DND-41 (cell line): Measurements from ENCODE around the gene DOK4.

ENCODE experiments used
- ATAC-seq: fragments of 200-7000 bp; cut with Tn5 transposase; 3 replicates; pipeline ENCODE4 v1.9.1; 2021; ENCODE audit warnings: low read depth; ENCODE audit not compliant: insufficient read depth
- DNase-seq: peaks from one replicate; pipeline ENCODE4 v3.0.0-alpha.2; 2020
- H2AFZ ChIP-seq: 2 replicates; pipeline ENCODE4 v1.6.0; 2012; ENCODE audit warnings: low read depth, low read length
- H3K27ac ChIP-seq: 2 replicates; pipeline ENCODE4 v1.5.1; 2012; ENCODE audit warnings: low read length, inconsistent platforms
- H3K27me3 ChIP-seq: fragments of 200-600 bp; sonication (generic); 2 replicates; pipeline ENCODE4 v1.6.0; 2012; ENCODE audit warnings: low read length, mild to moderate bottlenecking, inconsistent platforms; ENCODE audit not compliant: insufficient read depth, poor library complexity
- H3K36me3 ChIP-seq: 2 replicates; pipeline ENCODE4 v1.5.1; 2012; ENCODE audit warnings: low read length, inconsistent platforms; ENCODE audit not compliant: insufficient read depth
- H3K4me1 ChIP-seq: 2 replicates; pipeline ENCODE4 v1.5.1; 2012; ENCODE audit warnings: mild to moderate bottlenecking, low read length; ENCODE audit not compliant: insufficient read depth
- H3K4me2 ChIP-seq: 2 replicates; pipeline ENCODE4 v1.6.0; 2012; ENCODE audit warnings: mild to moderate bottlenecking, moderate library complexity, low read length, inconsistent platforms; ENCODE audit not compliant: insufficient read depth
- H3K4me3 ChIP-seq, 2 experiments: fragments of 200-600 bp in 1 of 2; shearing (Covaris generic) in 1 of 2; 2 replicates each; pipeline ENCODE4 v1.5.1; 2012 to 2016; ENCODE audit warnings: inconsistent platforms in 2 of 2, low read length in 2 of 2, mild to moderate bottlenecking in 2 of 2, low read depth in 1 of 2, moderate library complexity in 1 of 2
- H3K79me2 ChIP-seq: 2 replicates; pipeline ENCODE4 v1.6.0; 2012; ENCODE audit warnings: low read length, inconsistent platforms; ENCODE audit not compliant: insufficient read depth
- H3K9ac ChIP-seq: 2 replicates; pipeline ENCODE4 v1.6.0; 2012; ENCODE audit warnings: low read depth, mild to moderate bottlenecking, inconsistent platforms, low read length, moderate library complexity
- H3K9me3 ChIP-seq: 2 replicates; pipeline ENCODE4 v1.5.1; 2012; ENCODE audit warnings: low read length, moderate library complexity, mild to moderate bottlenecking, inconsistent platforms; ENCODE audit not compliant: insufficient read depth, severe bottlenecking
- H4K20me1 ChIP-seq: 2 replicates; pipeline ENCODE4 v1.6.0; 2012; ENCODE audit warnings: low read length; ENCODE audit not compliant: insufficient read depth
- EZH2 ChIP-seq: IDR thresholded peaks from 3 replicates; pipeline ENCODE4 v1.6.1; 2012; ENCODE audit warnings: borderline replicate concordance, low read depth, mild to moderate bottlenecking, moderate library complexity, low read length, inconsistent platforms; ENCODE audit not compliant: severe bottlenecking
- TF ChIP-seq, protein P1 (sequence below): IDR thresholded peaks from 2 replicates; pipeline ENCODE4 v1.5.1; 2012; ENCODE audit warnings: borderline replicate concordance, low read length, moderate library complexity, mild to moderate bottlenecking; ENCODE audit not compliant: poor library complexity, severe bottlenecking; ENCODE audit errors: extremely low read depth

DOK4 gene

DNA sequence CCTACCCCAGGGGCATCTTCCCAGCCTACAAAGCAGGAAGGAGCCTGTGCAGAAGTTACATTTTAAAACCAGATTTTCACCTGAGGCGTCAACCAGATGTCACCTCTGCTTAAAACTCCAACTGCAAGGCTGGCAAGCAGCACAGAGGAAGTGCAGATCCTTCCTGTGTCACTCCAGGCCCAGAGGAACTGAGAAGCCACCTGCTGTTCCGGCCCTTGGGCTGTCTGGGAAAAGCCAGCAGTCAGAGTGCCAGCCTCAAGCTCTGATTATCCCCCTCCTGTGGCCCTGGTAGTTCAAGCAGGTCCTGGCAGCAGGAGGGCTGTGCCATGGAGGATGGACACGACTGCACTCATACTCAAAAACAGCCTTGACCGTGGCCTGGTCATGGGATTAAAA is 13.6 kb downstream of the DOK4 start:
- H3K27me3 ChIP-seq, result no peaks in the 10 kb centered on the region
- H3K79me2 ChIP-seq, result no peaks in the 10 kb centered on the region
- no peaks in the 10 kb centered on the region for H3K9me3 ChIP-seq
- ATAC-seq (no peak), DNase-seq (no peak)
- no peak overlapping the region for H3K9ac ChIP-seq
- no peaks in the 10 kb centered on the region for H3K4me1 ChIP-seq
- H3K36me3 ChIP-seq, result peaks cover 54% of the 10 kb centered on the region
- peaks cover 6% of the 10 kb centered on the region for H4K20me1 ChIP-seq
- TF ChIP-seq, protein P1, sequence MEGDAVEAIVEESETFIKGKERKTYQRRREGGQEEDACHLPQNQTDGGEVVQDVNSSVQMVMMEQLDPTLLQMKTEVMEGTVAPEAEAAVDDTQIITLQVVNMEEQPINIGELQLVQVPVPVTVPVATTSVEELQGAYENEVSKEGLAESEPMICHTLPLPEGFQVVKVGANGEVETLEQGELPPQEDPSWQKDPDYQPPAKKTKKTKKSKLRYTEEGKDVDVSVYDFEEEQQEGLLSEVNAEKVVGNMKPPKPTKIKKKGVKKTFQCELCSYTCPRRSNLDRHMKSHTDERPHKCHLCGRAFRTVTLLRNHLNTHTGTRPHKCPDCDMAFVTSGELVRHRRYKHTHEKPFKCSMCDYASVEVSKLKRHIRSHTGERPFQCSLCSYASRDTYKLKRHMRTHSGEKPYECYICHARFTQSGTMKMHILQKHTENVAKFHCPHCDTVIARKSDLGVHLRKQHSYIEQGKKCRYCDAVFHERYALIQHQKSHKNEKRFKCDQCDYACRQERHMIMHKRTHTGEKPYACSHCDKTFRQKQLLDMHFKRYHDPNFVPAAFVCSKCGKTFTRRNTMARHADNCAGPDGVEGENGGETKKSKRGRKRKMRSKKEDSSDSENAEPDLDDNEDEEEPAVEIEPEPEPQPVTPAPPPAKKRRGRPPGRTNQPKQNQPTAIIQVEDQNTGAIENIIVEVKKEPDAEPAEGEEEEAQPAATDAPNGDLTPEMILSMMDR, result no peak
- no peak for TF ChIP-seq EZH2
- H2AFZ ChIP-seq, result no peak overlapping the region
- H3K27ac ChIP-seq, result no peak overlapping the region
- H3K4me3 ChIP-seq, result no peak overlapping the region
- H3K4me2 ChIP-seq, result no peak overlapping the region

- H3K79me2 ChIP-seq, result no peaks in the 10 kb centered on the region
- DNase-seq (no peak), ATAC-seq (no peak)
- peaks cover 60% of the 10 kb centered on the region for H3K36me3 ChIP-seq
- H2AFZ ChIP-seq, result no peak overlapping the region
- H3K4me3 ChIP-seq, result no peak overlapping the region
- H3K9ac ChIP-seq, result no peak overlapping the region
- no peaks in the 10 kb centered on the region for H3K4me1 ChIP-seq
- no peak for TF ChIP-seq EZH2
- TF ChIP-seq, protein P1, result no peak
- no peak overlapping the region for H3K27ac ChIP-seq
- H3K9me3 ChIP-seq, result no peaks in the 10 kb centered on the region
- H3K27me3 ChIP-seq, result no peaks in the 10 kb centered on the region
- peaks cover 6% of the 10 kb centered on the region for H4K20me1 ChIP-seq
- H3K4me2 ChIP-seq, result no peak overlapping the region
Measured at GRCh38 chr16:57471852-57472664, 14.2 kb downstream of the DOK4 start.

DNA sequence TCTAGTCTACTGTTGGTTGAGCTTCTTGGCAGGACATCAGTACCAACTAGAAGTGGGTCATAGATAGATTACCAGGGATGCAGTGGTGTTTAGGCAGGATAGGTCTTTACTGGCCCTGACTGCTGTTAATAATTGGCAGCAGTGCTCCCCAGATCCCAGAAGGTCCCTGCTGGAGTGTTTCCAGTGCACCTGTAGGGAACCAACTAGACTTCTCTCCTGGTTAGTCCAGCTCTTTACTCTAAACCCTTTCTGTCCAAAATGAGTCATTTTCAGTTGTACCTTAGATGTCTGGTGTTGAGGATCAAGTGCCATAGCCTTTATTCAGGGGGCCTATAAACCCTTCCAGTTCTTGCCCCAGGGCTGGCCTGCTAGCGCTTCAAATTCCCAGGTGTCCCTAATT is 15.1 kb downstream of the DOK4 start:
- no peak overlapping the region for H3K27ac ChIP-seq
- no peaks in the 10 kb centered on the region for H3K9me3 ChIP-seq
- no peaks in the 10 kb centered on the region for H3K4me1 ChIP-seq
- no peak for DNase-seq
- H3K4me2 ChIP-seq, result no peak overlapping the region
- ATAC-seq, result no peak
- no peak overlapping the region for H3K9ac ChIP-seq
- H3K79me2 ChIP-seq, result no peaks in the 10 kb centered on the region
- no peak overlapping the region for H3K4me3 ChIP-seq
- no peaks in the 10 kb centered on the region for H3K27me3 ChIP-seq
- H3K36me3 ChIP-seq, result peaks cover 68% of the 10 kb centered on the region
- H2AFZ ChIP-seq, result no peak overlapping the region
- peaks cover 6% of the 10 kb centered on the region for H4K20me1 ChIP-seq
- TF ChIP-seq, protein P1, result no peak
- no peak for TF ChIP-seq EZH2

- TF ChIP-seq EZH2, result no peak
- TF ChIP-seq, protein P1, result no peak
- Histone ChIP-seq H3K9me3 (no peaks in the 10 kb centered on the region), H4K20me1 (peaks cover 6% of the 10 kb centered on the region), H3K9ac (no peak overlapping the region), H3K4me3 (no peak overlapping the region), H3K27me3 (no peaks in the 10 kb centered on the region), H3K79me2 (no peaks in the 10 kb centered on the region), H3K4me1 (no peaks in the 10 kb centered on the region), H2AFZ (no peak overlapping the region), H3K36me3 (peaks cover 73% of the 10 kb centered on the region), H3K4me2 (no peak overlapping the region), H3K27ac (no peak overlapping the region)
- no peak for DNase-seq
- no peak for ATAC-seq
Measured at GRCh38 chr16:57470711-57471110, 15.6 kb downstream of the DOK4 start.
